ENCODE results near the gene SRSF3. TPM values are rescaled to one million over a fixed set of nuclear protein-coding genes. Genes with fewer than 3 reads are reported as not detected.
"Not testable (repeated sequence)": the region's sequence is repeated elsewhere in the genome, so short reads cannot be mapped to it uniquely, and the experiment has no call there.

SRSF3 gene
- total RNA-seq, 1 experiment from 2014 or later, result 297 TPM

- Histone ChIP-seq H4K20me1 (ENCODE audit: low read length) (peaks cover 90% of the 10 kb centered on the region), H3K27ac (ENCODE audit: low read length) (no peak overlapping the region), H3K27me3 (ENCODE audit: low read length) (no peaks in the 10 kb centered on the region), H2AFZ (ENCODE audit: low read length) (no peak overlapping the region), H3K79me2 (ENCODE audit: low read length) (peaks cover 73% of the 10 kb centered on the region), H3K9me3 (ENCODE audit: low read length) (no peaks in the 10 kb centered on the region), H3K4me3 (ENCODE audit: low read length) (no peak overlapping the region), H3K4me1 (ENCODE audit: insufficient read depth, low read length) (0 out of 2 replicates have a peak, but pooled peaks cover 4% of the 10 kb centered on the region), H3K9ac (ENCODE audit: low read length) (no peak overlapping the region), H3K9me2 (replicated peaks; ENCODE audit: low read length) (no peaks in the 10 kb centered on the region), H3K4me2 (ENCODE audit: low read length) (no peak overlapping the region), H3F3A (ENCODE audit: low read length, unreplicated experiment) (peaks cover 49% of the 10 kb centered on the region), H3K36me3 (ENCODE audit: low read depth, low read length) (peaks cover 90% of the 10 kb centered on the region)
- ChIA-PET CTCF (no interaction called here), POLR2A (ENCODE audit: unreplicated experiment) (no interaction called here)
- intact Hi-C loops (cut with micrococcal nuclease), result loop anchor here (5.0 kb wide), 1 partner anchor 163 kb away; the partner anchor contains the start of genes KCTD20 and PXT1
- ATAC-seq (no peak), DNase-seq (no peak)
- TF ChIP-seq CTCF (conservative IDR thresholded peaks at IDR 0.05; ENCODE audit: low read depth, low read length) (no peak), EZH2 (IDR thresholded peaks at IDR 0.05; ENCODE audit: low read length, unreplicated experiment) (no peak), EZH2phosphoT487 (IDR thresholded peaks at IDR 0.05; ENCODE audit: borderline replicate concordance, low read length) (no peak)
- BruUV-seq (replicated peaks), result no TSS peak
These were observed 11.0 kb downstream of the SRSF3 start for GRCh38 chr6:36605143-36605542.

- H4K20me1 ChIP-seq (ENCODE audit: low read length), result peaks cover 84% of the 10 kb centered on the region
- ChIA-PET CTCF (no interaction called here), POLR2A (ENCODE audit: unreplicated experiment) (no interaction called here)
- BruUV-seq (replicated peaks), result no TSS peak
- H3K4me2 ChIP-seq (ENCODE audit: low read length), result no peak overlapping the region
- peaks cover 90% of the 10 kb centered on the region for H3K36me3 ChIP-seq (ENCODE audit: low read depth, low read length)
- no peak overlapping the region for H3K9ac ChIP-seq (ENCODE audit: low read length)
- no peak overlapping the region for H3K27ac ChIP-seq (ENCODE audit: low read length)
- H3K4me1 ChIP-seq (ENCODE audit: insufficient read depth, low read length), result no peaks in the 10 kb centered on the region
- H3K79me2 ChIP-seq (ENCODE audit: low read length), result peaks cover 67% of the 10 kb centered on the region
- peaks cover 50% of the 10 kb centered on the region for H3F3A ChIP-seq (ENCODE audit: low read length, unreplicated experiment)
- intact Hi-C loops (cut with micrococcal nuclease), result loop anchor here (5.0 kb wide), 1 partner anchor 163 kb away; the partner anchor contains the start of genes KCTD20 and PXT1
- H2AFZ ChIP-seq (ENCODE audit: low read length), result no peak overlapping the region
- DNase-seq (no peak), ATAC-seq (no peak)
- H3K9me3 ChIP-seq (ENCODE audit: low read length), result no peaks in the 10 kb centered on the region
- no peaks in the 10 kb centered on the region for H3K27me3 ChIP-seq (ENCODE audit: low read length)
- TF ChIP-seq EZH2phosphoT487 (IDR thresholded peaks at IDR 0.05; ENCODE audit: borderline replicate concordance, low read length), result no peak
- no peak for TF ChIP-seq EZH2 (IDR thresholded peaks at IDR 0.05; ENCODE audit: low read length, unreplicated experiment)
- no peak for TF ChIP-seq CTCF (conservative IDR thresholded peaks at IDR 0.05; ENCODE audit: low read depth, low read length)
- H3K4me3 ChIP-seq (ENCODE audit: low read length), result no peak overlapping the region
- no peaks in the 10 kb centered on the region for H3K9me2 ChIP-seq (replicated peaks; ENCODE audit: low read length)
These were observed 11.6 kb downstream of the SRSF3 start for GRCh38 chr6:36605560-36606391.

GRCh38 chr6:36607305-36607682 lies 13.1 kb downstream of the SRSF3 start:
- not testable (repeated sequence) for ATAC-seq; H3K4me3 ChIP-seq (ENCODE audit: low read length); BruUV-seq (replicated peaks); H2AFZ ChIP-seq (ENCODE audit: low read length); H3K27me3 ChIP-seq (ENCODE audit: low read length); H3K9ac ChIP-seq (ENCODE audit: low read length); H3K4me2 ChIP-seq (ENCODE audit: low read length); H3K9me2 ChIP-seq (replicated peaks; ENCODE audit: low read length); DNase-seq; H3K27ac ChIP-seq (ENCODE audit: low read length); H3K9me3 ChIP-seq (ENCODE audit: low read length); H3K4me1 ChIP-seq (ENCODE audit: insufficient read depth, low read length)
- Histone ChIP-seq H3F3A (ENCODE audit: low read length, unreplicated experiment) (peaks cover 49% of the 10 kb centered on the region), H3K36me3 (ENCODE audit: low read depth, low read length) (peaks cover 84% of the 10 kb centered on the region), H3K79me2 (ENCODE audit: low read length) (peaks cover 52% of the 10 kb centered on the region), H4K20me1 (ENCODE audit: low read length) (peaks cover 69% of the 10 kb centered on the region)
- intact Hi-C loops (cut with micrococcal nuclease), result loop anchor here (5.0 kb wide), 1 partner anchor 165 kb away; the partner anchor contains the start of genes KCTD20 and PXT1
- POLR2A ChIA-PET (ENCODE audit: unreplicated experiment), result interaction anchor here (0.5 kb wide), 1 partner anchor 9 kb away, joined by 6 read pairs; no protein-coding TSS in a partner anchor
- CTCF ChIA-PET, result interaction anchor here (0.7 kb wide), 1 partner anchor 9 kb away, joined by 4 read pairs; no protein-coding TSS in a partner anchor
